Measurements from ENCODE around the gene ITGA4.

Gene ITGA4

DNA sequence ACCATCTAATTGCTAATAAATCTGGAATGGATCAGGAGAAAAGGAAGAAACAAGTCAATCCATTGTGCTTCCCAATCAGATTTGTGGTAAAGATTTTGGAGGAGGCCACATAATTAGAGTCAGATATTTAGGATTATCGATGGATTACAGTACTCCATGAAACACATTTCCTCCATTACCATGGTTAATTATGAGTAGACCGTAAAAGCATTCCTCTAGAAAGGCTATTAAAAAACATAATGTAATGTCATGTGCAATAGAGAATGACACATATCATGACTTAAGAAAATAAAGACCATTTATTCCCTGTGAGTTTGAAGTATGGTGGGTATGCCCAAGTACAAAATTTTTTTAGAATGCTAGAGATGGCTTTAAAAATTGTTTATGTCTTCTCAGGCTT is 96.1 kb downstream of the ITGA4 start:
- no peak for DNase-seq (ENCODE audit: low spot score)
- Histone ChIP-seq H3K27ac (no peak overlapping the region), H3K4me3 (no peak overlapping the region)
- TF ChIP-seq CTCF (IDR thresholded peaks at IDR 0.05) = no peak

- DNase-seq (ENCODE audit: low spot score) = no peak
- Histone ChIP-seq H3K27ac (no peak overlapping the region), H3K4me3 (no peak overlapping the region)
- no peak for TF ChIP-seq CTCF (IDR thresholded peaks at IDR 0.05)
Measured at GRCh38 chr2:181554061-181554830, 97.1 kb downstream of the ITGA4 start.

DNA sequence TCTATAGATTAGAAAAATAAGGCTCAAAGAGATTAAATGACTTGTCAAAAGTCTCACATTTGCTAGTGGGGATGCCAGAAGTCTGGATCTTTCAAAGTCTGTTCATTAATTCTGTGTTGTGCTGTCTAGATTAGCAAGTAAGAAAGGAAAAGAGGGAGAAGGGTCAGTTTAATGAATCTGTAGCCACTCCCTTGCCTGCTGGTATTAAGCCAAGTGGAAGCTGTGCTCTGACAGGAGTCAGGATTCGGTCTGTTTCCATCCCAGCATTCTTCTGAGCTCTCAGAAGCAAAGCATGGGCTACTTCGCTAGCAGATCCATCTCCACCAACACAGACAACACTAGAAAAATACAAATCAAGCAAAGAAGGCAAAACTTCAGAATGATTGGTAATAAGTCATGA is 101.2 kb downstream of the ITGA4 start:
- no peak for DNase-seq (ENCODE audit: low spot score)
- Histone ChIP-seq H3K4me3 (no peak overlapping the region), H3K27ac (no peak overlapping the region)
- TF ChIP-seq CTCF (IDR thresholded peaks at IDR 0.05) = no peak

DNA sequence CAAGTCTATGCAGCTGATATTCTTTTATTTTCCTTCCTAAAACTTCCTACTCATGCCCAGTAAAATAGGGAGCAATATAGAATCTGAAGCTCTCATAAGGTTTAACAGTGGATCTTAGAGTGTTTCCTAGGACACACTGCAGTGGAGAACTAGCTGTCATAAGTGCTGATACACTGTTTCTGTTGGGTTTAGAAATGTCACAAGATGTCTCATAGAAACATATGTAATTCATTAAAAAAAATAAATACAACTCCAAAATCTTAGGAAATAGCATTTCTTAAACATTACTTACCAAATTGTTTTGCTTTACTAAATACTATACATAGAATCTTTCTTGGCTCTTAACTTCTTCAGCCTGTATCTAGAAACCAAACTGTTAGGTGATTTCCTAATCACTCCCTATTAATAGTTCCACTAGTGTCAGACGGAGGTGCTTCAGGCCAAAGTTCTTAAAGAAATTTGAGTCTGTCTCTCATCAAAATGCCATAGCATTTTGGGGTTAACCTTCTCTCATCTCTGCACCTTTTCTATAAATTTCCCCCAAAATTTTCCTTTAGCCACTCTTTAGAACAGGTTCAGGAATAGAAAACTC is 106.0 kb downstream of the ITGA4 start:
- no peak overlapping the region for H3K27ac ChIP-seq
- no peak for DNase-seq (ENCODE audit: low spot score)
- H3K4me3 ChIP-seq = no peak overlapping the region
- no peak for TF ChIP-seq CTCF (IDR thresholded peaks at IDR 0.05)

- no peak for TF ChIP-seq CTCF (IDR thresholded peaks at IDR 0.05)
- Histone ChIP-seq H3K4me3 (no peak overlapping the region), H3K27ac (no peak overlapping the region)
- DNase-seq (ENCODE audit: low spot score) = no peak
Measured at GRCh38 chr2:181566334-181567032, 109.3 kb downstream of the ITGA4 start.

GRCh38 chr2:181570059-181570458 is 112.9 kb downstream of the ITGA4 start:
- DNase-seq (ENCODE audit: low spot score) = no peak
- H3K27ac ChIP-seq = no peak overlapping the region
- H3K4me3 ChIP-seq = no peak overlapping the region
- no peak for TF ChIP-seq CTCF (IDR thresholded peaks at IDR 0.05)

Data from coronary artery (tissue), 2 donors.